T-helper 2 cell treated with Interferon-gamma antibody and Interleukin-4, amounts not matched to agents 100 ng/mL and 5 ng/mL, for 36 hours (primary cell): ENCODE results near the gene FAM200C. TPM values are rescaled to one million over a fixed set of nuclear protein-coding genes. Genes with fewer than 3 reads are reported as not detected.

Experiments
- intact Hi-C: fragments of 100-400 bp; cut with micrococcal nuclease; formaldehyde crosslinking; loops from one replicate; pipeline ENCODE4 v1.15.1; 2023
- total RNA-seq: library from RNA; stranded (reverse); gene quantifications from 2 replicates; pipeline ENCODE4 v1.2.3, GENCODE V29; 2022

The FAM200C gene
- total RNA-seq, result 1.0 TPM in 2 replicates

DNA sequence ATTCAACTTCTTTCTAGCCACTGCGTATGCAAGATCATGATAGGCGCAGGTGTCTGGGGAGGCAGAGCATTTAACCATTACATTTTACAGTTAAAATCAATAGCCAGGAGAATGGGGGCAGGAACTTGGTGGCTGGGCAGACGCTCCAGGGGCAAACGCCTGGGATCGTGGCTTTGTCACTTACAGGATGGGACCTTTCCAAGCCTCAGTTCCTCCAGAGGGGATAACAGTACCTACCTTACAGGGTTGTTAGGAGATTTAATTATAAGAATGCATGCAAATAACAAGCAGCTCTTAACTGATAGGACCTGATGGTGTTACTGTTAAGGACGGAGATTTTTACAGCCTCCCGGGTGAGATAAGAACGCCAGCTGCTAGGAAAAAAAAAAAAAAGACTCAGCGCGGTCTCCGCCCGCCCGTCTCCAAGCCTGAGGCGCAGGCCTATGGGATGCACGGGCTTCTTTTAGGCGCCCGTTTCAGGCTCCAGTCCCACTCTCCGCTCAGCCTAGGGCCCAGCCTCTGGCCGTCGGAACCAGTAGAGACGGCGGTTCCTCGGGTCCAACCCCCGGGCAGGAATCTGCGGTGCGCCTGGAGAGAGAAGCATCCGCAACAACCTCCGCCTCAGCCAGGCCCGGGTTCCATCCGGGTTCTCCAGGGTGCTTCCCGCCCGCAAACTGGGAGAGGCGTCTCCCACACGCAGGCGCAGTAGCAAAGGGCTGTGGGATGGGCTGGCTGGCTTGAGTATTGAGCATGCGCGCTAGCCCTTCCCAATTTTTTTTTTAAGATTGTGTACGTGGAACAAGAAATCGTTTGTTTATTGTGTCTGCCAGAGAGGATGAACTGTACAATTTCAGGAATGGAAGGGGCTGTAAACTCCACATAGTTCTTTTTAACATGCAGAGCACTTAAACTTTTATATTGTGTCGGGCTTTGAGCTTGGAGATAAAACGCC is at the start of gene FAM200C:
TSS of gene FAM200C (minus strand) at position 653 of the 952 bp plus-strand sequence. CDS start 4,564 bp downstream, outside the sequence.
- intact Hi-C loops, result loop anchor here (1.0 to 5.0 kb wide), 2 partner anchors 20 to 282 kb away; partner anchors contain the start of genes PWWP2A and SLU7

DNA sequence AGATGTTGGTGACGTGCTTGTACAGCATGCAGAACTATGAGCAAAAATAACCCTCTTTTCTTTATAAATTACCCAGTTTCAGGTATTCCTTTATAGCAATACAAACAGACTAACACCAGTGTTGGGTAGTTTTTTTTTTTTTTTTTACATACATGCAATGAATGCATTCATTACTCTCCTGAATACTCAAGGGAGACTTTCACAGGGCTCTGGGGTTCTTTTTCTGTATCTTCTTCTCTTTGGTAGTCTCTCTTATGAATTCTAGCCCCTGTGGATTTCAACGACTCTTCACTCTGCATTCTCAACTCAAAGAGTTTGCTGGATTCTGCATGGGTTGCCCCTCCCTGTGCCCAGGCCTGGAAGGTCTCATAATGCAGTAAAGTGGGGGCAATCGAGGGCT is 49.6 kb upstream of the FAM200C start:
- intact Hi-C loops, result no loop called here

DNA sequence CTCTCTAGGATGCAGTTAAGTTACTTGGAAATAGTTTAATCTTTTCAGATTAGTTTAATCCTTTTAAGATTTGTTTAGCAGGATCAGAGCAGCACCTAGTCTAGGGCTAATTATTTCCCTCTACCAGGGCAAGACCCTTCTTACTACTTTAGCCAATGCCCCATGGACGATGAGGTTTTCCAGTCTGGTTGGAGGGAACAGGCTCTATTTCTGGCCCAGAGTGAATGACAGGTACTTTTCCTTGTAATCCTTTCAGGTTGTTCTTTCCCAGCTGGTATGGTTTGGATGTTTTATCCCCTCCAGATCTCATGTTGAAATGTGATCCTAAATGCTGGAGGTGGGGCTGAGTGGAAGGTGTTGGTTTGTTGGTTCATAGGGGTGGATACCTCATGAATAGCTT is 49.0 kb upstream of the FAM200C start:
- intact Hi-C loops, result no loop called here

DNA sequence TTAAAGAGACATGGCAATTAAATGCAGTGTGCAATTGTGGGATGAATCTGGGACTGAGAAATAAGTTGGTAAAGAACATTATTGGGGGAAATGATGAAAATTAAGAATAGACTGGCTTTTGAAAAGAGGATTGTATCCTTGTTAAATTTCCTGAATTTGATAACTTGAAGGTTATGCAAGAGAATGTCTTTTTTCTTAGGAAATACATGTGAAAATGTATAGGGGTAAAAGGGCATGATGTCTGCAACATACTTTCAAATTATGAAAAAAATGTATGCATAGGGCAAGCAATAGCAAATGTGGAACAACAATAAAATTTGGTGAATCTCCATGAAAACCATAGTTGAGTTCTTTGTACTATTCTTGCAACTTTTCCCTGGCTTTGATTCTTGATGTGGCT is 45.9 kb upstream of the FAM200C start:
- intact Hi-C loops, result no loop called here

DNA sequence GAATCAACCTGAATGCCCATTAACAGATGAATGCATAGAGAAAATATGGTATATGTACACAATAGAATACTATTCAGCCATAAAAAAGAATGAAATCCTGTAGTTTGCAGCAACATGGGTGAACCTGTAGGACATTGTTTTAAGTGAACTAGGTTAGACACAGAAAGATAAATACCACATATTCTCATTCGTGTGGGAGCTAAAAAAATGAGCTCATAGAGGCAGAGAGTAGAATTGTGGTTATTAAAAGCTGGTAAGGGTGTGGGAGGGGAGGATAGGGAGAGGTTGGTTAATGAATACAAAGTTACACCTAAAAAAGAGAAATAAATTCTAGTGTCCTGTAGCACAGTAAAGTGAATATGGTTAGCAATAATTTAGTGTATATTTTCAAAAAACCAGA is 45.3 kb upstream of the FAM200C start:
- intact Hi-C loops, result no loop called here

DNA sequence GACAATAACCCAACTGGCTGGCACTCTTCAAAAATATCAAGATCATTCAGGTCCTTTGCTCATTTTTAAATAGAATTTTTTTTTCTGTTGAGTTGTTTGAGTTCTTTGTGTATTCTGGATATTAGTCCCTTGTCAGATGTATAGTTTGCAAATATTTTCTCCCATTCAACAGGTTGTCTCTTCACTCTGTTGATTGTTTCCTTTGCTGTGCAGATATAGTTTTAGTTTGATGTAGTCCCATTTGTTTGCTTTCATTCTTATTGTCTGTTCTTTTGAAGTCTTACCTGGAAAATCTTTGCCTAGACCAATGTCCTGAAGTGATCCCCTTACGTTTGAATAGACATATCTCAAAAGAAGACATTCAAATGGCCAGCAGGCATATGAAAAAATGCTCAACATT is 44.6 kb upstream of the FAM200C start:
- intact Hi-C loops, result no loop called here

DNA sequence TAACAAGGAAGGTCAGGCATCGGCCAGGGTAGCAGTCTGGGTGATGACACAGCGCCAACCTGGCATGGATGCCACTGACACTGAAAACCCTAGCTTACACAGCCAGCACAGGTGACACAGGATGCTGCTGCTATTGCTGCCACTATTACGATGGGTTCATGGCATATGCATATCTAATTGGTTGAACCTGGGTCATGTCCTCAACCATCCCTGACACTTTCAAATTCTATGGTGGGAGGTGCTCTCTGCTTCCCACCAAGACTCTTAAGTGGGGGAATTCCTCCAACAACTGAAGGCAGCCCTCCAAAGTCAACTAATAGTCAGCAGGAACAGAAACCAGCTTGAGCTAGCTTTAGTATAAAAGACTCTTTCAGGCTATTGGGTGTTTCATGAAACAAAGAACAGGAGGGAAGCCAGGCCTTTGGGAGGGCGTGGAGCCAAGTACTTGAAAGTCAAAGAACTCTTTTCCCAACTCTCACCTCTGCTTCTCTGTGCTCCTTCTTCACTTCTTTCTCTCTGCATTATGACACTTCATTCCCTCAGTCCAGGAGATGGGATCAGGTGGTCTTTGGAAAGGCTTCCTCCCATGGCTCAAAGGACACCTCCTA is 43.1 kb upstream of the FAM200C start:
- intact Hi-C loops, result no loop called here

DNA sequence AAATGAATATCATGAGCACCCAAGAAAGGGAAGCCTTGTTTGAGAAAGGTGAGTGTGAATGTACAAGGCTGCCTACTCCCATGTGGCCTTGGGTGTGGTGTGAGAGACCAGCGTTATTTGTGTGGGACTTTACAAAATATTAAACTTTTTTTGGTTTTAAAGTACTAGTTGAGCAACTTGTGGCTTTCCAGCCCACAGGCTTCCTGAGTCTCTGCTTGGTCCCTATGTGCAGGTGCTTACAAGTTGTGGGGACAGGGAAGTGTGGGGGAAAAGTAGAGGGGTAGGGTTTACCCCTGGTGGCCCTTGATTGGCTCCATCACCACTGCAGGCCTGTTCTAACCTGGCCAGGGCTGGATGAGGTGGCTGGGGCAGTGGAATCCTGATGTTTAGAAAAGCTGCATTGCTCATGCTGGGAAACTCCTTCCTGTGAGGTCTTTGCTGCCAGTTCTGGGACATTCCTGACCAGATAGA is 41.5 kb upstream of the FAM200C start:
- intact Hi-C loops, result no loop called here

DNA sequence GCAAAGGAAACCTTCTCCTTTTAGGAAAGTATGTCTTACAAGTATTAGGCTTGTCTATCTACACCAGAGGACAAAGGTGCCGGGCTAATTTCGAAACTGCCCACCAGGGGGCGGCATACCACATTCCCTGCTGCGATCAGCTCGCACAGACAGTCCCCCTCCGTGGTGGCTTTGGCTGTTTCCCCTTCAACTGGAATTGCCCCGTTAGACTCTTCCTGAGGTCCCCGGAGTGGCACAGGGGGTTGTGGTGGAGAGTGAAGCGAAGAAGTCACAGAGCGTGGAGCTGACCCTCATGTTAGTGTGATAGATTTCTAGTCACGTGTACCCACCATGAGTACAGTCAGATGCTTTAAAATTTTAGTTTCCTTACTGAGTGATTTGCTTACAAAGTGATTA is 39.3 kb upstream of the FAM200C start:
- intact Hi-C loops, result loop anchor here (1.0 to 10.0 kb wide), 8 partner anchors 20 to 1106 kb away; partner anchors contain the start of genes GABRB2 and SLU7

DNA sequence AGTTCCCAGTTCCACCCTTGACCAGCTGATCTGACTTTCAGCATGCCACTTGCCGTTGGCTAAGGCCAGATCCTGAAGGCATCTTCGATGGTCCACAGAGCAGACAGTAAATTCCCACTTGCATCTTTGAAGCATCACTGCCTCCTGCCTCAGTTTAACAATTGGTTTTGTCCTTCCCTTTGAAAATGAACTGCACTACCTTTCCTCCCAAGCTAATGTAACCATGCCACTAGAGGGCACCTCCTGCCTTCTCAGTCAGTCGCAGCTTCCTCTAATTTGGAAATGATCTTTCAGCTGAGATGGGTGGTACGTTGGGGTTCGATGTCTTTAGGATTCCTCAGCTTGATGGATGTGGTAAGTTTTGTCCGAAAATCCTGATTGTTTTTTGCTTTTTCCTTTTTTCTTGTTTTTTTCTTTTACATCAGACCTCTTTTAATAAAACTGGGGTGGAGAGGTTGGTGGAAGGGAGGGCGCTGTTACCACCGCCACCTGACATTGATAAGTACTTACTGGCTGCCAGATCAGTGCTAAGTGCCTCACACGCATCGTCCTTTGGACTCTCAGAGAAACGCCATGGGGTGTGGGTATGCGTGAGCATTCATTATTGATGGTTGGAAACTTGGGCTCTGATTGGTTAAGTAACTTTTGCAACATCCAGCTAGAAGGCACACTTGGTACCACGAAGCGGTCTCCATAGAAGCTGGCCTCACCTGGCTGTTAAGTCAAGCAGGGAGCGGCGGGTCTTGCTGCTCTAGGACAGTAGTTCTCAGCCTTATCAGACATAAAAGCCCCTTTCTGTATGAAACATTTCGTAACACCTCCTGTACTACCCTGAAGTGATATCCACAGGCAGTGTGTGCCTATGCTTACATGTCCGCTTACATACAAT is 38.7 kb upstream of the FAM200C start:
- intact Hi-C loops, result loop anchor here (1.0 to 10.0 kb wide), 9 partner anchors 16 to 1106 kb away; partner anchors contain the start of genes GABRB2 and SLU7

DNA sequence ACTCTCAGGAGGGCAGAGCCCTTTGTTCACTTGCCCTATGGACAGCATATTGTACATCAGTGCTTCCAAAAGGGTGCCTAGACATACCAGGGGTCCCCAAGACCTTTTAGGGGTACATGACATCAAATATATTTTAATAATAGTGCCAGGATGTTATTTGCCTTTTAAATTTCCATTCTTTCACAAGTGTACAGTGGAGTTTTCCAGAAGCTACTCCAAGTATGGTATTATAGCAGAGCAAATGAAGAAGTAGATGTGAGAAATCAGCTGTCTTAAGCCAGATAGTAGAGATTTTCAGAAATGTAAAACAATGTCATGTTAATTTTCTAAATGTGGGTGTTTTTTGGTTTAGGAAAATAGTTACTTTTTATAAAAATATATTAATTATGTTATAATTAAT is 37.4 kb upstream of the FAM200C start:
- intact Hi-C loops, result loop anchor here (5.0 to 10.0 kb wide), 3 partner anchors 220 to 1108 kb away; partner anchors contain the start of gene GABRB2

DNA sequence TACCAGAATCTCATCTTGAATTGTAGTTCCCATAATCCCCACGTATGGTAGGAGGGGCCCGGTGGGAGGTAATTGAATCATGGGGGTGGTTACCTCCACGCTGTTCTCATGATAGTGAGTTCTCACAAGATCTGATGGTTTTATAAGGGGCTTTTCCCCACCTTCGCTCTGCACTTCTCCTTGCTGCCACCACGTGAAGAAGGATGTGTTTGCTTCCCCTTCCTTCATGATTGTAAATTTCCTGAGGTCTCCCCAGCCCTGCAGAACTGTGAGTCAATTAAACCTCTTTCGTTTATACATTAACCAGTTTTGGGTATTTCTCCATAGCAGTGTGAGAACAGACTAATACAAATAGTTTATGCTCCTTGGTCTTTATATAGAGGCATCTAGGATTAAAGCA is 36.8 kb upstream of the FAM200C start:
- intact Hi-C loops, result loop anchor here (5.0 to 10.0 kb wide), 3 partner anchors 221 to 1108 kb away; partner anchors contain the start of gene GABRB2

DNA sequence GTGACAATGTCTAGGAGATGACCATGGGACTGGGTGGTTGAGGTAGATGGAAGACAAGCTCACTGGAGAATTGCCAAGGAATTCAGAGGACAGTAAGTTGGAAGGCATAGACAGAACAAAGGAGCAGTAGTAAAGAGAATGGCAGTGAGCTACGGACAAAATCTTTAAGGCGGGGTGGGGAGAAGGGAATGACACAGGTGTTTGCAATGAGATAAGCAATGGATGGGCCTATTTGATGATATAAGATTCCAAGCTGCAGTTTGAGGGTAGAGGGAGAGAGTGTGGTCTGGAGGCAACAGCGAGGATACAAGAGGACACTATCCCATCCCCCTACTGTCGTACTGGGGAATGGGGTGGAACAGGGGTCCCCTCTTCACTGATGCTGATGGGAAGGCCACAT is 36.2 kb upstream of the FAM200C start:
- intact Hi-C loops, result loop anchor here (5.0 to 10.0 kb wide), 3 partner anchors 221 to 1109 kb away; partner anchors contain the start of gene GABRB2

DNA sequence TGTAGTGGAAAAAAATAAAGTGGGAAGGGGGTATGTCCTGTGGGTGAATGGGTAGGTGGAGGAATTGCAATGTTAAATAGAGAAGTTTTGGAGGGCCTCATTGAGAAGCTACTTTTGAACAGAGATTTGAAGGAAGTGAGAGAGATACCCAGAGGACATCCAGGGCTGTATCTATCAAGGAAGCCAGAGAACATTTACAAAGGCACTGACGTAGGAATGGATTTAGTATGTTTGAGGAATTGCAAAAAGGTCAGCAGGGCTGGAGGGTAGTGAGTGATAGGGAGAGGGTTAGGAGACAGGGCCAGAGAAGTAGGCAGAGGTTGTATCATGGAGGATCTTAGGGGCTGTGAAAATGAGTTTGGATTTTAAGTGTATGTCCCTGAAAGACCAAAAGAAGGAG is 35.7 kb upstream of the FAM200C start:
- intact Hi-C loops, result loop anchor here (5.0 to 10.0 kb wide), 3 partner anchors 222 to 1109 kb away; partner anchors contain the start of gene GABRB2

DNA sequence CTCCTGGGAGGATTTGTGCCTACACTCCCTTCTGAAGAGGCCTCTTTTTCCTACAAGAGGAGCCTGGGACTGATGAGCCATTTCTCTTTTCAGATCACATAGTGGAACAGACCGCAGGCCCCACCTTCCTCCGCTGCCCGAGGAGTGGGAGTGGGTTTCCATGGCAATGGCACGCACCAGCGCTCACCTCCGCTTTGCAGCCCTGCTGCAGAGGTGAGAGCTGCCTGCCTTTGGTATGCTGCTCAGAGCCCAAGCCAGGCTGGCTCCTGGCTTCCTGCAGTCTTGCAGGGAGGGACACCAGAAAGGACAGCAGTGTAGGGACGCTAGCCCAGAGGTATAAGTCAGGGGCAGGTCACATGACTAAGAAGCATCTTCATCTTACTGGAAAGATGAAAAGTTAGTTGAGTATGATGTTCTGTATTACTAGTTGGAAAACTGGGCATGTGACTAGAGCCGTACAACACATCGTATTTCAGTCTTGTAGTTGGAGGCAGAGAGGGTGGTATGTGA is 34.2 kb upstream of the FAM200C start:
- intact Hi-C loops, result loop anchor here (10.0 kb wide), 2 partner anchors 411 to 1111 kb away; partner anchors contain the start of gene GABRB2

DNA sequence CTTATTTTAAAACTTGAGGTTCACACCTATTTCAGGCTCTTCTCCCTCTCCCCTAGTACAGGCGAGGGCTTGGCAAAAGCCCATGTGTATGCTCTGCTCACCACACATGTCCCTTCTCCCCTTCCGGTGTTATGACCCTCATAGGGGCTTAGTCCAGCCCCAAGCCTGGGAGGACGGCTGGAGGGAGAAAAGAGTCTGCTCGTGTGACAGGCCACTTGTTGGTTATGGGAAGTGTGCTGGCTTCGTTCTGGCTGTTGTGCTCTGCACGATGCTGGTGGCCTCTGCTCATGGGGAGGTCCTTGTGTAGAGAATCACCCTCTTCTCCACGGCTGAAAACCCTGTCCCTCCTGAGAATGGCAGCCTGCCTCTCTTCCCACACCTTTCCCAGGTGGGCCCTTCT is 32.9 kb upstream of the FAM200C start:
- intact Hi-C loops, result loop anchor here (10.0 kb wide), 2 partner anchors 412 to 1112 kb away; partner anchors contain the start of gene GABRB2

DNA sequence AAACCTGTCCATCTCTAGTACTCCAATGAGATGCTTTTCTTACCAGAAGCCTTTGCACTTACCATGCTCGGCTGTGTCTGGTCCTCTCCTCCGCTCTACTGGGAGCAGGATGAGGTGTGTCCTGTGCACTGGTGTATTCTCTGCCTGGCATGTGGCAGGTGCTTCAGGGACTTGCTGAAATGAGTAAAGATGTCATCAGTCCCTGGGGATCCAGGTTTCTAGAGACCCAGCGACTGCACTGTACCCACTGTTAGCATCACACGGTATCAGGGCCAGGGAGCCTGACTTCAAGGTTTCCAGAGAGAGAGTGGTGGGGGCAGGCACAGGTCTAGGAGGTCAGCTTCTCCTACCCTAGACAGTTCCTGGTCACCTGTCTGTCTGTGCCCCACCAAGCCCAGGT is 32.3 kb upstream of the FAM200C start:
- intact Hi-C loops, result loop anchor here (10.0 kb wide), 2 partner anchors 413 to 1113 kb away; partner anchors contain the start of gene GABRB2

DNA sequence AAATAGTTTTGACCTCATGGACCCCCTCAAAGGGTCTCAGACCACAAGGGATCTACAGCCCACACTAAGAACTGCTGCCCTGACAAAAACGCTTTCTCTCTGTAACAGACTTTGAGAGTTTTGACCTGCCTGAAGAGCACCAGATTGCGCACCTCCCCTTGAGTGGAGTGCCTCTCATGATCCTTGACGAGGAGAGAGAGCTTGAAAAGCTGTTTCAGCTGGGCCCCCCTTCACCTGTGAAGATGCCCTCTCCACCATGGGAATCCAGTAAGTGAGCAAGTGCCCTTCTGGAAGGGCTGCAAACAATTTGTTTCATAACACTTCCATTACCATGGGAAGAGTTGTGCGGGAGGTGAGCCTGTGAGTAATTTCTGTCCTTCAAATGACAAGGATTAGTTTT is 27.8 kb upstream of the FAM200C start:
- intact Hi-C loops, result no loop called here

DNA sequence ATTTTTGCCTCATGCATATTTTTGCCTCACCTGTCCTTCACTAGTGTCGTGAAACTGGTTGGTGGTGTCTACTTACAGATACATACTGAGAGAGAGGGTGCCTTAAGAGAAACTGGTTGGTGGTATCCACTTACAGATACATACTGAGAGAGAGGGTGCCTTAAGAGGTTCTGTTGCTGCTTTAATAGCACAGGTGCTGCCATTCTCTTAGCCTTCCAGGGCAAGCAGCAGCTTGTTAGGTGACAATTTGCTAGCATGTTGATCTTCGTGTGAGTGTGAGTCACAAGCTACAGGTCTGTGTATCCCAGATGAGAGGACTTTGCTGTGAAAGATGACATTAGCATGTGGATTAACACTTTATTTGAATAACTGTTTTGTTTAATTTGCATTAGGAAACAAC is 23.2 kb upstream of the FAM200C start:
- intact Hi-C loops, result loop anchor here (5.0 kb wide), 3 partner anchors 1086 to 1216 kb away; partner anchors contain the start of genes RNF145 and UBLCP1

DNA sequence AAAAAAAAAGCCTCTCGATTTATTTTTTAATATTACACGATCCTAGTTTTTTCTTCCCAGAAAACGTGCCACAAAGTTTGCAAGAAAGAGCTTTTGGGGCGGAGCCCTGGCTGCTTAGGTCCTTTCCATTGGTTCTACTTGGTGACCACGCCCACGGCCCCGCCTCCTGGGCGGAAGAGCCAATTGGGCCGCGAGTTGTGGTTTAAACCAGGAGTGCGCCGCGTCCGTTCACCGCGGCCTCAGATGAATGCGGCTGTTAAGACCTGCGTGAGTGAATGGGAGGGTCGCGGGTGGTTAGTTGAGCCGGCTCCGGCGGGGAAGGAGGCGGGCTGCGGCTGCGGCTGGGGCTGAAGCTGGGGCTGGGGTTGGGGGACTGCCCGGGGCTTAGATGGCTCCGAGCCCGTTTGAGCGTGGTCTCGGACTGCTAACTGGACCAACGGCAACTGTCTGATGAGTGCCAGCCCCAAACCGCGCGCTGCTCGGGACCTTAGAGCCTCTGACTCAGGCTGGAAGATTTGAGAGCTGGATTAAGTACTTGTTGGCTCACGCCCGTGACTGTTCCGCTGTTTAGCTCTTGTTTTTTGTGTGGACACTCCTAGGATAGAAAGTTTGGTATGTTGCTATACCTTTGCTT is 21.9 kb upstream of the FAM200C start, which contains the start of gene PTTG1:
TSS of gene PTTG1 (plus strand) at position 231 of the 634 bp plus-strand sequence. CDS start 458 bp downstream, outside the sequence.
- intact Hi-C loops, result loop anchor here (1.0 to 5.0 kb wide), 5 partner anchors 17 to 1214 kb away; partner anchors contain the start of genes PWWP2A, RNF145 and UBLCP1
